ENCODE data around the gene OR10T2. TPM values are rescaled to one million over a fixed set of nuclear protein-coding genes. Genes with fewer than 3 reads are reported as not detected.

Gene OR10T2
- total and polyA plus RNA-seq, 2 of the 13 experiments (the other 11 are each of a cell fraction or from before 2014, with no cell fraction given) = not detected

GRCh38 chr1:158355773-158356285, 43.4 kb downstream of the OR10T2 start:
- Histone ChIP-seq H3K4me3 (replicated peaks in 1 of 3; ENCODE audit: insufficient read depth in 1 of 3, low read depth in 2 of 3, low read length in 3 of 3) (no peak overlapping the region), H3K27me3 (ENCODE audit: control insufficient read depth in 1 of 2, insufficient read depth in 2 of 2, low read length in 2 of 2) (0 out of 5 replicates have a peak, but pooled peaks cover 0 to 1% of the 10 kb centered on the region in 2 experiments), H3K79me2 (ENCODE audit: insufficient read depth, low read length) (no peaks in the 10 kb centered on the region), H2AFZ (ENCODE audit: low read length) (no peak overlapping the region), H3K27ac (ENCODE audit: extremely low read length, insufficient read depth, low read length) (no peak overlapping the region), H3K36me3 (replicated peaks in 1 of 2; ENCODE audit: control insufficient read depth in 1 of 2, insufficient read depth in 2 of 2, low read length in 2 of 2) (no peaks in the 10 kb centered on the region), H4K20me1 (ENCODE audit: insufficient read depth, low read length) (no peaks in the 10 kb centered on the region), H3K4me2 (ENCODE audit: low read depth, low read length) (no peak overlapping the region), H3K9me3 (ENCODE audit: low read length) (peaks cover 30% of the 10 kb centered on the region; the same call in 1 of the 2 replicates), H3K4me1 (ENCODE audit: insufficient read depth, low read length) (no peaks in the 10 kb centered on the region), H3K9ac (ENCODE audit: insufficient read depth, low read depth, low read length) (no peak overlapping the region)
- POLR2A ChIA-PET = no interaction called here
- intact Hi-C loops (cut with micrococcal nuclease; ENCODE audit: unreplicated experiment) (no loop called here), in situ Hi-C loops (cut with HindIII; ENCODE audit: extremely low pct_ligation_motif_present, low pct_unique_long_range_greater_than_20kb) (no loop called here)
- CTCF ChIA-PET (ENCODE audit: low intra/inter-chr PET ratio, low total read pairs) = no interaction called here
- no TSS peak for BruUV-seq (replicated peaks)
- ATAC-seq = no peak
- 4% methylated on average over 10 of the region's 10 CpGs for WGBS (ENCODE audit: low lambda C conversion rate)
- no peak for DNase-seq (ENCODE audit: low spot score)
- no peak for TF ChIP-seq ZNF570 (CRISPR knock-in tag; IDR thresholded peaks at IDR 0.05; ENCODE audit: borderline replicate concordance)
- TF ChIP-seq, protein P1, sequence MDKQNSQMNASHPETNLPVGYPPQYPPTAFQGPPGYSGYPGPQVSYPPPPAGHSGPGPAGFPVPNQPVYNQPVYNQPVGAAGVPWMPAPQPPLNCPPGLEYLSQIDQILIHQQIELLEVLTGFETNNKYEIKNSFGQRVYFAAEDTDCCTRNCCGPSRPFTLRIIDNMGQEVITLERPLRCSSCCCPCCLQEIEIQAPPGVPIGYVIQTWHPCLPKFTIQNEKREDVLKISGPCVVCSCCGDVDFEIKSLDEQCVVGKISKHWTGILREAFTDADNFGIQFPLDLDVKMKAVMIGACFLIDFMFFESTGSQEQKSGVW (CRISPR knock-in tag; IDR thresholded peaks at IDR 0.05; ENCODE audit: borderline replicate concordance) = no peak
- no peak for TF ChIP-seq ZNF432 (CRISPR knock-in tag; IDR thresholded peaks at IDR 0.05; ENCODE audit: borderline replicate concordance)
- TF ChIP-seq, protein P2, sequence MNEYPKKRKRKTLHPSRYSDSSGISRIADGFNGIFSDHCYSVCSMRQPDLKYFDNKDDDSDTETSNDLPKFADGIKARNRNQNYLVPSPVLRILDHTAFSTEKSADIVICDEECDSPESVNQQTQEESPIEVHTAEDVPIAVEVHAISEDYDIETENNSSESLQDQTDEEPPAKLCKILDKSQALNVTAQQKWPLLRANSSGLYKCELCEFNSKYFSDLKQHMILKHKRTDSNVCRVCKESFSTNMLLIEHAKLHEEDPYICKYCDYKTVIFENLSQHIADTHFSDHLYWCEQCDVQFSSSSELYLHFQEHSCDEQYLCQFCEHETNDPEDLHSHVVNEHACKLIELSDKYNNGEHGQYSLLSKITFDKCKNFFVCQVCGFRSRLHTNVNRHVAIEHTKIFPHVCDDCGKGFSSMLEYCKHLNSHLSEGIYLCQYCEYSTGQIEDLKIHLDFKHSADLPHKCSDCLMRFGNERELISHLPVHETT (CRISPR knock-in tag; conservative IDR thresholded peaks at IDR 0.05) = no peak
- TF ChIP-seq MED1 (CRISPR knock-in tag; IDR thresholded peaks at IDR 0.05) = no peak
- no peak for TF ChIP-seq KLF11 (CRISPR knock-in tag; IDR thresholded peaks at IDR 0.05)
- TF ChIP-seq, protein P3, sequence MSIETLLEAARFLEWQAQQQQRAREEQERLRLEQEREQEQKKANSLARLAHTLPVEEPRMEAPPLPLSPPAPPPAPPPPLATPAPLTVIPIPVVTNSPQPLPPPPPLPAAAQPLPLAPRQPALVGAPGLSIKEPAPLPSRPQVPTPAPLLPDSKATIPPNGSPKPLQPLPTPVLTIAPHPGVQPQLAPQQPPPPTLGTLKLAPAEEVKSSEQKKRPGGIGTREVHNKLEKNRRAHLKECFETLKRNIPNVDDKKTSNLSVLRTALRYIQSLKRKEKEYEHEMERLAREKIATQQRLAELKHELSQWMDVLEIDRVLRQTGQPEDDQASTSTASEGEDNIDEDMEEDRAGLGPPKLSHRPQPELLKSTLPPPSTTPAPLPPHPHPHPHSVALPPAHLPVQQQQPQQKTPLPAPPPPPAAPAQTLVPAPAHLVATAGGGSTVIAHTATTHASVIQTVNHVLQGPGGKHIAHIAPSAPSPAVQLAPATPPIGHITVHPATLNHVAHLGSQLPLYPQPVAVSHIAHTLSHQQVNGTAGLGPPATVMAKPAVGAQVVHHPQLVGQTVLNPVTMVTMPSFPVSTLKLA (IDR thresholded peaks at IDR 0.05) = no peak
- TF ChIP-seq ZNF564 (CRISPR knock-in tag; IDR thresholded peaks at IDR 0.05) = no peak
- no peak for TF ChIP-seq ZNF615 (CRISPR knock-in tag; IDR thresholded peaks at IDR 0.05; ENCODE audit: borderline replicate concordance)
- no peak for TF ChIP-seq PHF20 (CRISPR knock-in tag; IDR thresholded peaks at IDR 0.05)
- no peak for TF ChIP-seq FOXP1 (IDR thresholded peaks at IDR 0.05)
- no peak for TF ChIP-seq FOXP1 (CRISPR knock-in tag; IDR thresholded peaks at IDR 0.05)
- TF ChIP-seq SETDB1 (CRISPR knock-in tag; IDR thresholded peaks at IDR 0.05; ENCODE audit: borderline replicate concordance) = no peak
- TF ChIP-seq, protein P4, sequence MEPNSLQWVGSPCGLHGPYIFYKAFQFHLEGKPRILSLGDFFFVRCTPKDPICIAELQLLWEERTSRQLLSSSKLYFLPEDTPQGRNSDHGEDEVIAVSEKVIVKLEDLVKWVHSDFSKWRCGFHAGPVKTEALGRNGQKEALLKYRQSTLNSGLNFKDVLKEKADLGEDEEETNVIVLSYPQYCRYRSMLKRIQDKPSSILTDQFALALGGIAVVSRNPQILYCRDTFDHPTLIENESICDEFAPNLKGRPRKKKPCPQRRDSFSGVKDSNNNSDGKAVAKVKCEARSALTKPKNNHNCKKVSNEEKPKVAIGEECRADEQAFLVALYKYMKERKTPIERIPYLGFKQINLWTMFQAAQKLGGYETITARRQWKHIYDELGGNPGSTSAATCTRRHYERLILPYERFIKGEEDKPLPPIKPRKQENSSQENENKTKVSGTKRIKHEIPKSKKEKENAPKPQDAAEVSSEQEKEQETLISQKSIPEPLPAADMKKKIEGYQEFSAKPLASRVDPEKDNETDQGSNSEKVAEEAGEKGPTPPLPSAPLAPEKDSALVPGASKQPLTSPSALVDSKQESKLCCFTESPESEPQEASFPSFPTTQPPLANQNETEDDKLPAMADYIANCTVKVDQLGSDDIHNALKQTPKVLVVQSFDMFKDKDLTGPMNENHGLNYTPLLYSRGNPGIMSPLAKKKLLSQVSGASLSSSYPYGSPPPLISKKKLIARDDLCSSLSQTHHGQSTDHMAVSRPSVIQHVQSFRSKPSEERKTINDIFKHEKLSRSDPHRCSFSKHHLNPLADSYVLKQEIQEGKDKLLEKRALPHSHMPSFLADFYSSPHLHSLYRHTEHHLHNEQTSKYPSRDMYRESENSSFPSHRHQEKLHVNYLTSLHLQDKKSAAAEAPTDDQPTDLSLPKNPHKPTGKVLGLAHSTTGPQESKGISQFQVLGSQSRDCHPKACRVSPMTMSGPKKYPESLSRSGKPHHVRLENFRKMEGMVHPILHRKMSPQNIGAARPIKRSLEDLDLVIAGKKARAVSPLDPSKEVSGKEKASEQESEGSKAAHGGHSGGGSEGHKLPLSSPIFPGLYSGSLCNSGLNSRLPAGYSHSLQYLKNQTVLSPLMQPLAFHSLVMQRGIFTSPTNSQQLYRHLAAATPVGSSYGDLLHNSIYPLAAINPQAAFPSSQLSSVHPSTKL (CRISPR knock-in tag; IDR thresholded peaks at IDR 0.05) = no peak
- TF ChIP-seq, protein P5, sequence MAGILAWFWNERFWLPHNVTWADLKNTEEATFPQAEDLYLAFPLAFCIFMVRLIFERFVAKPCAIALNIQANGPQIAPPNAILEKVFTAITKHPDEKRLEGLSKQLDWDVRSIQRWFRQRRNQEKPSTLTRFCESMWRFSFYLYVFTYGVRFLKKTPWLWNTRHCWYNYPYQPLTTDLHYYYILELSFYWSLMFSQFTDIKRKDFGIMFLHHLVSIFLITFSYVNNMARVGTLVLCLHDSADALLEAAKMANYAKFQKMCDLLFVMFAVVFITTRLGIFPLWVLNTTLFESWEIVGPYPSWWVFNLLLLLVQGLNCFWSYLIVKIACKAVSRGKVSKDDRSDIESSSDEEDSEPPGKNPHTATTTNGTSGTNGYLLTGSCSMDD (CRISPR knock-in tag; IDR thresholded peaks at IDR 0.05) = no peak
- no peak for TF ChIP-seq NFE2 (CRISPR knock-in tag; IDR thresholded peaks at IDR 0.05)
- TF ChIP-seq ATF1 (CRISPR knock-in tag; IDR thresholded peaks at IDR 0.05) = no peak
- FAIRE-seq = no peak

All from HepG2 (cell line).